HG02852 (cell line): ENCODE measurements around the gene SLC30A7.

Experiments
- ATAC-seq: cut with Tn5 transposase; IDR thresholded peaks from one replicate; pipeline ENCODE4 v1.9.1; 2021; ENCODE audit warnings: mild to moderate bottlenecking, moderate library complexity; ENCODE audit not compliant: unreplicated experiment

The SLC30A7 gene

DNA sequence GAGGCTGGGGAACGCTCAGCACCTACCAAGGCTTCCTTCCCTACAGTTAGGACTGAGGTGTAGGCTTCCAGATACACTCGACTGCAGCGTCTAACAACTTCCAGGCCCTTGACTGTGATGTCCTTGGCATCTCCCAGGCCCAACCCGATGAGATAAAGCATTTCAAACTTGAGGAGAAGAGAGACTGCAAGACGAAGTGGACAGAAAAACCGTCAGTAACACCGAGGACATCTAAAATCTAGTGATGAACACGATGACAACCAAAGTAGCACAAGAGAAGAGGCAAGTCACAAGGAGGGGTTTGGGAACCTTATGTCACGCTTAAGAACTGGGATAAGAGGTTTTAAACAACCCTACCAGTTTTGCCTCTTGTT, 129.4 kb downstream of the SLC30A7 start:
- peak; percentile 32 for ATAC-seq

GRCh38 chr1:101025657-101026429, 130.0 kb downstream of the SLC30A7 start, which contains the start of gene DPH5:
TSS of gene DPH5 (minus strand) at chr1:101025784. CDS start at chr1:101025443, 341 bp downstream.
- peak; percentile 78 for ATAC-seq

GRCh38 chr1:101026430-101026788, 130.5 kb downstream of the SLC30A7 start:
- no peak for ATAC-seq

GRCh38 chr1:101027194-101027772, 131.4 kb downstream of the SLC30A7 start:
- no peak for ATAC-seq

DNA sequence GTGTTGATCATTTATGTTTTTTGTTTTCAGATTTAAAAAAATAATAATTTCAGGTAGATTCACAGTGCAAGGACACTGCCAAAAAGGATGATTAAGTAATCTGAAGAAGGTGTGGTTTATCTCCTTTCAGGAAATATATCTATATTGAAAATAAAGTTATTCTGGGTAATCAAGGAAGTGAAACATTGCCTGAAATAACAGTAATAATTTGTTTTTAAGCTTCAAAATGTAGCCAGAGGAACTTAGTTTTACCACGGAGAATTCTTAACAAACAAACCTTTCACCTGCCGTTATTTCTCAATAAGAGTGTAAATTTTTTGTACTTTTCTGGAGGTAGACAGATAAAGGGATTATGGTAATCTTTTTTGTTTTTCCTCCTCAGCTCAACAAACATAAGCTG, 132.6 kb downstream of the SLC30A7 start:
- ATAC-seq, result no peak

DNA sequence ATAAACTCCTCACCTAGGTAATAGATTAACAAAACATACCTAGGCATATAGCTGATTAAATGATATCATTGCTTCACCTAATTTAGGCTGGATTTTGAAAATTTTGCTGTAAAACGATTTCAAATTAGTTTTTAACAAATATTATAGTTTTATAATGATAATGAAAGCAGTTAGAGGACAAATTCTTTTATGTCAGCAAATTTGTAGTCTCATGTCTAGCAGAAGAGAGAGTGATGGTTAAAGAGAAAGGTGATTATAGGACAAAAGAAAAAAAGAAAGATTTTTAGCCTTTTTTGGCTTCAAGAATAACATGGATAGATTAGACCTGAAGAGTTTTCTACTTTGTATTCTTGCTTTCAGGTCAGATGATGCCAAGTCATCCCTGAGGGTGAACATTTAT, 133.3 kb downstream of the SLC30A7 start:
- ATAC-seq, result no peak

GRCh38 chr1:101030881-101031280, 135.0 kb downstream of the SLC30A7 start:
- no peak for ATAC-seq
